ENCODE data around the gene PAFAH2. TPM values are rescaled to one million over a fixed set of nuclear protein-coding genes. Genes with fewer than 3 reads are reported as not detected.

The PAFAH2 gene
- total and polyA plus RNA-seq, 2 of the 8 experiments (the other 6 are each of a cell fraction or from before 2014, with no cell fraction given) = 7.7 to 9.3 TPM

DNA sequence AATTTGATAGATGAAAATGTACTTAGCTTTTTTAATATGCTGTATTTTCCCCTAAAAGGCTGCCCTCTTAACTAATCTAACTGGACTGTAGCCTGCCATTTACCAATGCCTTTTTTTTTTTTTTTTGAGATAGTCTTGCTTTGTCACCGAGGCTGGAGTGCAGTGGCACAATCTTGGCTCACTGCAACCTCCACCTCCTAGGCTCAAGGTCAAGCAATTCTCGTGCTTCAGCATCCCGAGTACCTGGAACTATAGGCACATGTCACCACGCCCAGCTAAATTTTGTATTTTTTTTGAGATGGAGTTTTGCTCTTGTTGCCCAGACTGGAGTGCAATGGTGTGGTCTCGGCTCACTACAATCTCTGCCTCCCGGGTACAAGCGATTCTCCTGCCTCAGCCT is 18.7 kb downstream of the PAFAH2 start:
- H4K91ac ChIP-seq (replicated peaks; ENCODE audit: insufficient read length, low read length) = no peak overlapping the region
- H3K4ac ChIP-seq (replicated peaks; ENCODE audit: insufficient read length, low read depth, low read length) = no peak overlapping the region
- TF ChIP-seq NRF1 (IDR thresholded peaks at IDR 0.05; ENCODE audit: low read depth, low read length) (no peak), SP2 (IDR thresholded peaks at IDR 0.05; ENCODE audit: low read length) (no peak), BRCA1 (IDR thresholded peaks at IDR 0.05; ENCODE audit: low read depth, low read length) (no peak), EGR1 (IDR thresholded peaks at IDR 0.05; ENCODE audit: borderline replicate concordance, low read depth, low read length) (no peak), RFX5 (IDR thresholded peaks at IDR 0.05; ENCODE audit: borderline replicate concordance, low read depth, low read length) (no peak), HDAC2 (IDR thresholded peaks at IDR 0.05; ENCODE audit: borderline replicate concordance in 1 of 2, low read depth in 2 of 2, low read length in 2 of 2) (no peak)

More for the DNA sequence above, 18.7 kb downstream of the PAFAH2 start:
- 87% methylated on average over 6 of the region's 7 CpGs; no CpG with 5 or more reads in 1 of the 2 experiments for WGBS, 2 experiments (ENCODE audit: extremely low coverage in 1 of 2, insufficient coverage in 1 of 2, insufficient read length in 1 of 2, insufficient replicate concordance in 2 of 2, low coverage in 1 of 2, low lambda C conversion rate in 2 of 2, missing lambda C conversion rate in 1 of 2)
- no peak overlapping the region for H2BK120ac ChIP-seq (replicated peaks; ENCODE audit: low read depth, low read length)
- POLR2A ChIA-PET (ENCODE audit: partially characterized antibody) = no interaction called here
- no peak overlapping the region for H3K4me3 ChIP-seq (ENCODE audit: extremely low read depth in 1 of 4, insufficient read depth in 2 of 4, low read depth in 3 of 4, low read length in 4 of 4)
- no peak overlapping the region for H3K56ac ChIP-seq (replicated peaks; ENCODE audit: insufficient read length, low read depth, low read length)
- H2BK12ac ChIP-seq (ENCODE audit: low read depth, low read length) = no peak overlapping the region
- H3K4me2 ChIP-seq (ENCODE audit: insufficient read depth in 1 of 2, low read depth in 2 of 2, low read length in 2 of 2) = no peak overlapping the region
- no peak overlapping the region for H2AFZ ChIP-seq (ENCODE audit: low read length)
- no peak overlapping the region for H2AK5ac ChIP-seq (ENCODE audit: low read depth, low read length)
- H3K36me3 ChIP-seq (ENCODE audit: control insufficient read depth in 2 of 4, insufficient read depth in 4 of 4, low read length in 3 of 4) = peaks cover 2 to 32% (median 25%) of the 10 kb centered on the region in 4 experiments; a peak in 6 of 8 replicates
- H3K9me3 ChIP-seq (ENCODE audit: insufficient read depth in 2 of 2, low read depth in 1 of 2, low read length in 1 of 2) = no peaks in the 10 kb centered on the region
- no peaks in the 10 kb centered on the region for H3K27me3 ChIP-seq (replicated peaks in 1 of 4; ENCODE audit: control insufficient read depth in 3 of 4, extremely low read depth in 1 of 4, insufficient read depth in 3 of 4, low read length in 3 of 4)
- H3K27ac ChIP-seq (ENCODE audit: low read depth, low read length) = no peak overlapping the region
- H3K4me1 ChIP-seq (replicated peaks in 1 of 4; ENCODE audit: control insufficient read depth in 3 of 4, insufficient read depth in 4 of 4, low read length in 3 of 4) = no peaks in the 10 kb centered on the region
- H2BK5ac ChIP-seq (ENCODE audit: low read depth, low read length) = no peak overlapping the region
- no peaks in the 10 kb centered on the region for H3K79me1 ChIP-seq (ENCODE audit: low read depth, low read length)
- DNase-seq (ENCODE audit: low read depth in 1 of 2, low spot score in 2 of 2) (no peak), FAIRE-seq (no peak)
- no peak overlapping the region for H2BK20ac ChIP-seq (ENCODE audit: low read length)
- no peak overlapping the region for H3K9ac ChIP-seq (replicated peaks in 1 of 4; ENCODE audit: extremely low read depth in 1 of 4, low read depth in 3 of 4, low read length in 3 of 4)
- H3K23ac ChIP-seq (ENCODE audit: insufficient read length) = no peak overlapping the region
- H3K23me2 ChIP-seq (ENCODE audit: low read depth, low read length) = no peaks in the 10 kb centered on the region
- H4K5ac ChIP-seq (ENCODE audit: insufficient read length, low read depth, low read length) = no peak overlapping the region
- no peaks in the 10 kb centered on the region for H3K79me2 ChIP-seq (ENCODE audit: control insufficient read depth in 1 of 2, insufficient read depth in 2 of 2, low read length in 2 of 2)
- no peak overlapping the region for H3K14ac ChIP-seq (ENCODE audit: insufficient read length)
- CTCF ChIA-PET (ENCODE audit: partially characterized antibody) = no interaction called here
- H2BK15ac ChIP-seq (ENCODE audit: low read length) = no peak overlapping the region
- H4K8ac ChIP-seq (ENCODE audit: extremely low read depth, insufficient read depth, low read length) = no peak overlapping the region
- H4K20me1 ChIP-seq (replicated peaks in 1 of 2; ENCODE audit: control insufficient read depth in 1 of 2, insufficient read depth in 2 of 2, low read length in 2 of 2) = no peaks in the 10 kb centered on the region
- H3K18ac ChIP-seq (ENCODE audit: extremely low read depth, low read length) = no peak overlapping the region

Data from H1 (cell line).